HG03139 (cell line): ENCODE results near the gene GLRX3.

Source experiments
- ATAC-seq: cut with Tn5 transposase; IDR thresholded peaks from one replicate; pipeline ENCODE4 v1.9.1; 2021; ENCODE audit not compliant: unreplicated experiment

Gene GLRX3

DNA sequence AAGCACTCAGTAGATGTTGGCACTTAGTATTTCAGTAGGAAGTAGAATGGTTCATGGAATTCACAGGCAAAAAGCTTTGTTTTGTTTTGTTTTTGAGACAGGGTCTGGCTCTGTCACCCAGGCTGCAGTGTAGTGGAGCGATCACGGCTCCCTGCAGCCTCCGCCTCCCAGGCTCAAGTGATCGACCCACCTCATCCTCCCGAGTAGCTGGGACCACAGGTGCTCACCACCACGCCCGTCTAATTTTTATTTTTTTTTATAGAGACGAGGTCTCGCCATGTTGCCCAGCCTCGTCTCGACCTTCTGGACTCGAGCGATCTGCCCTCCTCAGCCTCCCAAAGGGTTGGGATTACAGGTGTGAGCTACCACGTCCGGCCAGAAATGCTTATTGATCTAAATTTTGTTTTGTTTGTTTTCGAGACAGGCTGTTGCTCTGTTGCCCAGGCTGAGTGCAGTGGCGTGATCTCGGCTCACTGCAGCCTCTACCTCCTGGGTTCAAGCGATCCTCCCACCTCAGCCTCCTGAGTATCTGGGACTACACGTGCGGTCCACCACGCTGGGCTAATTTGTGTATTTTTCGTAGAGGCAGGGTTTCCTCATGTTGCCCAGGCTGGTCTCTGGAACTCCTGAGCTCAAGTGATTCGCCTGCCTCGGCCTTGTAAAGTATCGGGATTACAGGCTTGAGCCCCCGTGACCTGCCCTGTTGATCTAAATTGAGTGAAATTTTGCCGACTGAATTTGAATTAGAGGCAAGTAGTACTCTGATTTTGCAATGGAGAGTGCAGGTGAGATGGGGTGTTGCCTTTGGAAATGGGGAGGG is 1.7 kb downstream of the GLRX3 start:
- no peak for ATAC-seq

GRCh38 chr10:130138479-130138866 is 2.3 kb downstream of the GLRX3 start:
- no peak for ATAC-seq

GRCh38 chr10:130140425-130140824 is 4.2 kb downstream of the GLRX3 start:
- ATAC-seq = no peak

GRCh38 chr10:130141038-130141437 is 4.8 kb downstream of the GLRX3 start:
- ATAC-seq = no peak

GRCh38 chr10:130141460-130141859 is 5.3 kb downstream of the GLRX3 start:
- ATAC-seq = peak; percentile 16

DNA sequence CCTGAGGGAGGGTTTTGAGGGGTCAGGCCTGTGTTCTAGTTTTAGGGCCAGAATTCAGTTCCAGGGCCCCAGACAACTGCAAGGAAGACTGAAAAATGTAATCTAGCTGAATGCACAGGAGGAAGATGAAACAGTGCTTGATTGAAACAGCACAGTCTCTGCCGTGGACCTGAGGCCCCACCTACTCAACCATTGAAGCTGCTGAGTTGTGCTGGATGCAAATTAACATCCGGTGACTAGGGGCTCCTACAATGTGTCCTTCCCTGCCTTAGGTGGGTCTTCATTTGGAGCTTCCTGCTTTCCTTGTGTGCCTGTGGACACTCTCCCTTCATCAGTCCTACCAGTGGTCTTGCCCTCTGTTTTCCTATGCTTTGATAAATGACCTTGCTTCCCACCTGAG is 5.7 kb downstream of the GLRX3 start:
- peak; percentile 93 for ATAC-seq

GRCh38 chr10:130146042-130146441 is 9.9 kb downstream of the GLRX3 start:
- ATAC-seq = no peak

- no peak for ATAC-seq
These were observed 23.1 kb downstream of the GLRX3 start for GRCh38 chr10:130159192-130159794.

GRCh38 chr10:130160775-130161174 is 24.6 kb downstream of the GLRX3 start:
- ATAC-seq = no peak

GRCh38 chr10:130161331-130161730 is 25.1 kb downstream of the GLRX3 start:
- no peak for ATAC-seq

DNA sequence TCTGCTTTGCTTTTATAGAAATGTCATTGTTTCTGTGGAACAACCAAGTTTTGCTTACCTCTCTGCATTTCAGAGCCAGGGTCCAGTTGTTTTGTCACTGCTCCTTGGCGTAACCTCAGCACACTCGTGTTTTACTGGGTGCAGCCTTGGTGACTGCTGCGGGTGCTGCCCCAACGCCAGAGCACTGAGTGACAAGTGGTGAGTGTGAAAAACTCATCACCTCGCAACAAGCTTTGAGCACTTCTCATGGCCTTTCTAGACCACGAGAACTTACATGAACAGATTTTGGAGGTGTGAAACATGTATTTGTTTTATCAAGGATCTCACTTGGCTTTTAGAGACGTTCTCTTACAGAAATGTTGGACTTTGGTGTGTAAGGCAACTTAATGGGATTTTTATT is 31.0 kb downstream of the GLRX3 start:
- ATAC-seq = no peak

- no peak for ATAC-seq
These were observed 31.5 kb downstream of the GLRX3 start for GRCh38 chr10:130167707-130168106.

GRCh38 chr10:130169136-130169859 is 33.1 kb downstream of the GLRX3 start:
- ATAC-seq = no peak

DNA sequence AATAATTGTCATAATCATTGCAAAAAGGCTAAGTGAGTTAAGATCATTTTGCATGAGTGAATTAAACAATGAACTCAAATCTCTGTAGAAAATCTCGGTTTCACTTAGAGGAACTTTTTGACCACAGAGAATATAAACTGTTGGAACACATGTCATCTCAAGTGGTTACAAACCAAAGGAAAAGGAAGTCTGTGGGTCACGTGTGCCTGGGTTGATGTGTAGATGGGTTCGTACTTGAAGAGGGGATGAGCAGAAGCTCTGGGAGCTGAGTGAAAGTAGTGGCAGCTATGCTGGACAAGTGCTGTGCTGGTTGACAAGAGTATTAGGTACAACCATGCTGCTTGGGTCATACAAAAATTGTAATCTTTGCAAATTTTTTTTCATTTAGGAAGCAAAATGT is 35.0 kb downstream of the GLRX3 start:
- ATAC-seq = peak; percentile 82

DNA sequence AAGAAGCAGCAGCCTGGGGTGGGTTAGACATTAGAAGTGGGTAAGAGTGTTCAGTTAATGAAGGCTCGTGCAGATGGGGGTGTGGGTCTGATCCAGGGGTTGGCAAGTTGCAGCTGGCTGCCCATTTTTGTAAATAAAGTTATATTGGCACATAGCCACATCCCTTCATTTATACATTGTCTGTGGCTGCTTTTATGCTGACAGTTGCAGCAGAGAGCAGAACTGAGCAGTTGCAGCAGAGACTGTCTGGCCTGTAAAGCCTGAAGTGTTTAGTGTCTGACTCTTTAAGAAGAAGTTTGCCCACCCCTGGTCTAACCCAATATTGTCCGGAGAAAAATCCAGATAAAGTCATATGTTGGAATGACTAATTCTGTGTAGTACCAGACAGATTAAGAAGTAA is 38.1 kb downstream of the GLRX3 start:
- ATAC-seq = no peak

DNA sequence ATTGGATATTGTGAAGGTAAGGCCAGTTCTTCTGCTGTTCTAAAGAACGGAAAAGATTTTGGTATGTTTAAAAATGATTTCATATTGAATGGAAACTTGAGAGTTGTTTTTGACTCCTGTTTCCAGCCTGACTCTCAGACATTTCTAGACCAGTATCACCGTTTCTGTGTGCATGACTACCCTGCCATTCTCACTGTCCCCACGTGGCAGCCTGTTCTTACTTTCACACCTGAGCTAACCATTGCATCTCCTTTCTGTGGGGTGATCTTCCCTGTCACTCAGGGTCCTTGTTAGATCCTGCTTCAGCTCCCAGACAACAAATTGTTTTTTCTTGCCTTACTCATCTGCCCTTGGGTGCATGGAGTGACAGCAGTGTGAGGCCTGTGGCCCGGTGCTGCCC is 38.9 kb downstream of the GLRX3 start:
- ATAC-seq = no peak

GRCh38 chr10:130177250-130177649 is 41.1 kb downstream of the GLRX3 start:
- ATAC-seq = no peak

DNA sequence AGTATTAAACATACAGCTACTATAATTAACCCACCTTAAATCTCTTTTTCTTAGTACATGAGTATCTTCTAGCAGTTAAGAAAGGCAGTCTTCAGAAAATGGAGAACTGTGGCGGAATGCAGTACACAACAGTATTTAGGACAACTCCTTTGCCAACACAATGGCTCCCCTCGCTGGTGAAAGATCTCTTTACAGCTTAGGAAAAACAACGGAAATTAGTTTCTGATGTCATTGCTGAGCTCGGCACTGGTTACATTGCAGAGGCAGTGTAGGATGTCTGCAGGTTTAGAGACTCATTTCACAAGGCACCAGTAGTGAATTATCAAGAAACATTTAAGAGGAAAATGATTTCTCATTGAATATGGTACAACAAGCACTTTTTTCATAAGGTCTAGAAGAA is 43.4 kb downstream of the GLRX3 start:
- no peak for ATAC-seq

DNA sequence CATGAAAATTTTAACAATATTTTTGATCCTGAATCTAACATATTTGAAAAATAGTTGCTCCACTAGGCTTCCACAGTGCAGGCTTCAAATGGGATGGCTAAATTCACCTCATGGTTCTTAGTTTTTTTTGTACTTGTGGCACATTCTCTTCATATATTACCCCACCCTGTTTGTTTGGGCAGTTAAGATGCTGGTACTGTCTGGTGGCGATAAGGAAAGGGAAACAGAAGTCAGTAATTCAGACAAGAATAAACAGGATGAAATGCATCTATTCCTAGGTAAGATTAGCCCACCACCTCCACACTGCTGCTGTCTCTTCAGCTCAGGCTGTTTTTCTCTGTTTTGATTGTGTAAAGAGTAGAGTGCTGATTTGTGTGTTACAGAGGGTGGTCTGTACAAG is 44.2 kb downstream of the GLRX3 start:
- no peak for ATAC-seq

DNA sequence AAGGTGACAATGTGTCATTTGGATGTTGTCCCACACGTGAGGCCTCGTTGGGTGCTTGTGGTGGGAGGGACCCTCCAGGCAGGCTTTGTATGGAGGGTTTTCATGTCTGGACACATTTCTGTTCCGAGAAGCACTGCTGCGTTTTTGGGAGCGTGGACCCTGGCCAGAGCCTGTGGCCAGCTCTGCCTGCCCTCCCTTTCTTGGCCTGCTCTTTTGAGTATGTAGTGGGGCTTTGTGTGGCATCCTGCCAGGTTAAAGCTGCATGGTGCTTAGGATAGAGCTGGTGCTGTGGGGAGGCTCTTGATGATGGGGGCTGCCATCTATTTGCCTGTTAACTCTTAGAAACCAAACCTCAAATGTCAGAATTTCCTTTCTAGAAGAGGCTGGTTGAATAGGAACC is 45.7 kb downstream of the GLRX3 start:
- ATAC-seq = no peak

DNA sequence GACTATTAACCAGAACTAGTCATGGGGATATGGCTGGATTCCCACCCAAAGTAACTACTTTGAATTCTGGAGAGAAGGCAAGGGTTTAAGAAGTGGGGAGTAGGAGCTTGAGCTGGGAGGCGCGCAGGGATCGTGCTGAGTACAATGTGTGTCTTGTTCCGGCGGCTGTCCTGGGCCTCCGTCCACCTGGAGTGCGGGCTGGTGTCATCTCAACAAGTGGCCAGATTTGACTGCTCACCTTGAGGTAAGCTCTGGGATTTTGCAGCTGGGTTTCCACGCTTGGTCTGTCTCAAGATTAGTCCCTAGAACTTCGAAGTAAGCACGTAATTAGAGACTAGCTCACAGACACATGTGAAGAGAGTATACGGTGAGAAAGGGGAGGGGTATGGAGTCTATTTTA is 49.4 kb downstream of the GLRX3 start:
- ATAC-seq = no peak
